HEK293T (cell line): ENCODE results near the gene NUDT5.

Experiments
- ARNT ChIP-seq: fragments of 450-650 bp; IDR thresholded peaks from 2 replicates; pipeline ENCODE4 v1.6.1; 2017; ENCODE audit warnings: mild to moderate bottlenecking
- BHLHE40 ChIP-seq: fragments of 450-650 bp; IDR thresholded peaks from 2 replicates; pipeline ENCODE4 v1.6.1; 2016; ENCODE audit warnings: mild to moderate bottlenecking, moderate library complexity, borderline replicate concordance
- ELF4 ChIP-seq: fragments of 450-650 bp; IDR thresholded peaks from 2 replicates; pipeline ENCODE4 v1.6.1; 2017; ENCODE audit warnings: antibody characterized with exemption
- FOXA1 ChIP-seq: fragments of 450-650 bp; IDR thresholded peaks from 2 replicates; pipeline ENCODE4 v1.6.1; 2016; ENCODE audit warnings: mild to moderate bottlenecking
- FOXM1 ChIP-seq: fragments of 450-650 bp; IDR thresholded peaks from 2 replicates; pipeline ENCODE4 v1.6.1; 2017; ENCODE audit warnings: mild to moderate bottlenecking, borderline replicate concordance
- LEF1 ChIP-seq: fragments of 450-650 bp; IDR thresholded peaks from 2 replicates; pipeline ENCODE4 v1.6.1; 2017; ENCODE audit warnings: mild to moderate bottlenecking, borderline replicate concordance
- NFRKB ChIP-seq: fragments of 450-650 bp; IDR thresholded peaks from 2 replicates; pipeline ENCODE4 v1.6.1; 2016; ENCODE audit warnings: mild to moderate bottlenecking, moderate library complexity
- SP1 ChIP-seq: fragments of 450-650 bp; IDR thresholded peaks from 2 replicates; pipeline ENCODE4 v1.6.1; 2017
- SUZ12 ChIP-seq: fragments of 450-650 bp; IDR thresholded peaks from 2 replicates; pipeline ENCODE4 v1.6.1; 2016; ENCODE audit warnings: mild to moderate bottlenecking
- TARDBP ChIP-seq: fragments of 450-650 bp; IDR thresholded peaks from 2 replicates; pipeline ENCODE4 v1.6.1; 2016
- ZNF384 ChIP-seq: fragments of 450-650 bp; IDR thresholded peaks from 2 replicates; pipeline ENCODE4 v1.6.1; 2016

GRCh38 chr10:12195603-12196506, at the start of gene NUDT5, which contains the start of gene CDC123:
- peak; percentile 77 for TF ChIP-seq NFRKB
- TF ChIP-seq FOXA1, result no peak
- no peak for TF ChIP-seq BHLHE40
- TF ChIP-seq LEF1, result no peak
- TF ChIP-seq ZNF384, result no peak
- no peak for TF ChIP-seq TARDBP
- TF ChIP-seq SP1, result no peak
- no peak for TF ChIP-seq ARNT
- no peak for TF ChIP-seq SUZ12
- TF ChIP-seq ELF4, result peak; percentile 93
- TF ChIP-seq FOXM1, result no peak; the same call in 1 of the 2 replicates
